HepG2 (cell line): ENCODE measurements around the gene KLHL11.

ENCODE experiments used
- FOXM1 ChIP-seq: sonication (generic); formaldehyde crosslinking; IDR thresholded peaks from 2 replicates; pipeline ENCODE4 v1.5.0; 2020; ENCODE audit warnings: missing genetic modification reagents
- MYC ChIP-seq: sonication (generic); formaldehyde crosslinking; IDR thresholded peaks from 2 replicates; pipeline ENCODE4 v1.9.0; 2021; ENCODE audit warnings: missing genetic modification reagents, borderline replicate concordance
- TF ChIP-seq, protein P1 (sequence below), 2 experiments: fragments of 450-650 bp in 1 of 2; sonication (generic) in 1 of 2; formaldehyde crosslinking in 1 of 2; IDR thresholded peaks; 2 replicates each; pipeline versions ENCODE4 v1.6.1 to v1.8.0; 2016 to 2022; ENCODE audit warnings: antibody characterized with exemption in 1 of 2, mild to moderate bottlenecking in 1 of 2, missing genetic modification reagents in 1 of 2

DNA sequence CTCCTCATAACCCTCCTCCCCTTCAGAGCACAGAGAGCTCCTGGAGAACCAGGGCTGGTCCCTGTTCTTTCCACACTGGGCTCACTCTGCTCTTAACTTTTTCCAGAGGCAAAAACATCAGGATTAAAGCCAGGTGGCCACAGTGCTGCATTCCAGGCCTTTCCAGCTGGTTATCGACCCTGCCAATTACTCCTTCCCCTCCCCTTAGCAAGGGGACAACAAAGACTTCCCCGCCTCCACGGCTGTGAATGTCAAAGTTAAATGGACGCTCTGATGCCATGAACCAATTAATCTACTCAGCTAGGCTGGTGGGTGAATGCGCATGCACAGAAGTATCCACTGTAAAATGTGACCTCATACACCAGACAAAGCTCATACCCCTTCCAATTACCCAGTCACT lies 30.4 kb upstream of the KLHL11 start:
- TF ChIP-seq, protein P1, sequence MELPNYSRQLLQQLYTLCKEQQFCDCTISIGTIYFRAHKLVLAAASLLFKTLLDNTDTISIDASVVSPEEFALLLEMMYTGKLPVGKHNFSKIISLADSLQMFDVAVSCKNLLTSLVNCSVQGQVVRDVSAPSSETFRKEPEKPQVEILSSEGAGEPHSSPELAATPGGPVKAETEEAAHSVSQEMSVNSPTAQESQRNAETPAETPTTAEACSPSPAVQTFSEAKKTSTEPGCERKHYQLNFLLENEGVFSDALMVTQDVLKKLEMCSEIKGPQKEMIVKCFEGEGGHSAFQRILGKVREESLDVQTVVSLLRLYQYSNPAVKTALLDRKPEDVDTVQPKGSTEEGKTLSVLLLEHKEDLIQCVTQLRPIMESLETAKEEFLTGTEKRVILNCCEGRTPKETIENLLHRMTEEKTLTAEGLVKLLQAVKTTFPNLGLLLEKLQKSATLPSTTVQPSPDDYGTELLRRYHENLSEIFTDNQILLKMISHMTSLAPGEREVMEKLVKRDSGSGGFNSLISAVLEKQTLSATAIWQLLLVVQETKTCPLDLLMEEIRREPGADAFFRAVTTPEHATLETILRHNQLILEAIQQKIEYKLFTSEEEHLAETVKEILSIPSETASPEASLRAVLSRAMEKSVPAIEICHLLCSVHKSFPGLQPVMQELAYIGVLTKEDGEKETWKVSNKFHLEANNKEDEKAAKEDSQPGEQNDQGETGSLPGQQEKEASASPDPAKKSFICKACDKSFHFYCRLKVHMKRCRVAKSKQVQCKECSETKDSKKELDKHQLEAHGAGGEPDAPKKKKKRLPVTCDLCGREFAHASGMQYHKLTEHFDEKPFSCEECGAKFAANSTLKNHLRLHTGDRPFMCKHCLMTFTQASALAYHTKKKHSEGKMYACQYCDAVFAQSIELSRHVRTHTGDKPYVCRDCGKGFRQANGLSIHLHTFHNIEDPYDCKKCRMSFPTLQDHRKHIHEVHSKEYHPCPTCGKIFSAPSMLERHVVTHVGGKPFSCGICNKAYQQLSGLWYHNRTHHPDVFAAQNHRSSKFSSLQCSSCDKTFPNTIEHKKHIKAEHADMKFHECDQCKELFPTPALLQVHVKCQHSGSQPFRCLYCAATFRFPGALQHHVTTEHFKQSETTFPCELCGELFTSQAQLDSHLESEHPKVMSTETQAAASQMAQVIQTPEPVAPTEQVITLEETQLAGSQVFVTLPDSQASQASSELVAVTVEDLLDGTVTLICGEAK (IDR thresholded peaks at IDR 0.05): no peak
- TF ChIP-seq, protein P1 (CRISPR knock-in tag; IDR thresholded peaks at IDR 0.05): no peak
- no peak for TF ChIP-seq MYC (CRISPR knock-in tag)
- no peak for TF ChIP-seq FOXM1
